LoVo (cell line): ENCODE data around the gene KCNJ15.

Source experiments
- DNase-seq: peaks from one replicate; pipeline ENCODE4 v3.0.0-alpha.2; 2016; ENCODE audit warnings: low spot score

The KCNJ15 gene

DNA sequence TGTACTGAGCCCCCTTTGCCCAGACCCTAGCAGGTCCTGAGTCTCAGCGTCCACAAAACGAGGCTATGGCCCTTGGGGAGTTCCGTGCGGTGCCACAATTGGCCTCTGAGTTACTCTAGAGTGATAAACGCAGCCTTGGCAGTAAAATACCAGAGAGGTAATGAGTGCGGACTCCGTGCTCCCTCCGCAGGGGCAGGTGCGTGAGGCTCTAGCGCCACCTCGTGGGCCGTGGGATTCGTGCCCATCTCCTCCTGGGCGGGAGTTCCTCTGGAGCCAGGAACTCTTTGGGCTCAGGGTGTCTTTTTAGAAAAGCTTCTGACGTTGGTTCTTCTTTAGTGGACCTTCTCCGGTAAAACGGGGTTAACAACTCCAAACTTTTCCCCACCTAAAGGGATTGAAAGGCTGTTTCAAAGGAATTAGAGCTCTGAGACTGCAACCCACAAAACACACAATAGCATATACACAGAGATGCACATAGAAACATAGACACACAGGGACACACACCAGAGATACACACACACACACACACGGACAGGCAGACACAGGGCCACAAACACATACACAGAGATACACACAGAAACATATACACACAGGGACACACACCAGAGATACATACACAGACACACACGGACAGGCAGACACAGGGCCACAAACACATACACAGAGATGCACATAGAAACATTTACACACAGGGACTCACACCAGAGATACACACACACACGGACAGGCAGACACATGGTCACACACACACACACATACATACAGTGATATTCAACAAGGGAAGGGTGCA is 99.4 kb downstream of the KCNJ15 start:
- DNase-seq, result peak; percentile 72
